GM10248 (cell line): Measurements from ENCODE around the gene FAM170B.
A peak's percentile ranks its signal among the peaks of the same experiment; 100 is the strongest.

Experiments
- CTCF ChIA-PET: fragments of 300-600 bp; sonication (Branson Sonifier 250); formaldehyde crosslinking; extraction: SDS; loops from one replicate; lab custom pipeline; 2021; ENCODE audit warnings: antibody characterized with exemption; lab: Yijun Ruan, JAX
- POLR2A ChIA-PET: fragments of 350-650 bp; sonication (Branson Sonifier 250); formaldehyde crosslinking; extraction: SDS; loops from one replicate; lab custom pipeline; 2020; ENCODE audit warnings: antibody characterized with exemption; lab: Yijun Ruan, JAX
- DNase-seq: peaks from one replicate; pipeline ENCODE4 v3.0.0; 2012; ENCODE audit errors: extremely low spot score
- TF ChIP-seq, protein P1 (sequence below): IDR thresholded peaks from 2 replicates; pipeline ENCODE4 v1.5.1; 2012; ENCODE audit warnings: mild to moderate bottlenecking, low read depth; ENCODE audit errors: extremely low read depth, missing control alignments, control extremely low read depth

Gene FAM170B

DNA sequence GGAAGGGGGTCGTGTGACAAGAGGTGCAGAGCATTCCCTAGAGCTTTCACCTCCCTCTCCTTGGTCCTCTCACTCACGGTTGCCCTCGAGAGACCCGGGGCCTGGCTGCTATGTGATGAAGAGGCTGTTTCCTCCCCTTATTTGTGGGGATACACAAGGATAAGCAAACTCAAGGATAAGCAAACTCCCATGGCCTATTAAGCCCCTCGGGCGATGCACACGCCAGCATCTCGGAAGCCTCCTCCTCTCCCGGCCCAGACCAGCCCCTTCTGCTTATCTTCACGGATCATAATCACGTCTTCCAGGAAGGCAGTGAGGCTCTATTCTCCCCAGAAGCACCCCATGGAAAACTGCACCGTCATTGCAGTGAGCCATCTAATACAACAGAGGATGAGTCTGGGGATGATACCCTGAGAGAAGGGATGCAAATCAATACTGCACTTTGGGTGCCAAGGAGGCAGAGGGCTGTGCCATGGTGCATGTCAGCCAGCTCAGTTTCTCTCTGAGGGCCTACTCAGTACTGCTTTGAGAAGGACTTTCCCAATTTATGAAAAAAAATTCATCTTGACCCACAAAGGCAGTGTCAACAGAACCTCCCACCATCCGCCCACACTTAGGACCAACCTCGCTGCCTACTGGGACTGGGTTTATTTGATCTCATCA is 32.1 kb upstream of the FAM170B start:
- CTCF ChIA-PET: interaction anchor here (2.9 kb wide), 1 partner anchor 8 kb away, joined by 28 read pairs; no protein-coding TSS in a partner anchor
- TF ChIP-seq, protein P1, sequence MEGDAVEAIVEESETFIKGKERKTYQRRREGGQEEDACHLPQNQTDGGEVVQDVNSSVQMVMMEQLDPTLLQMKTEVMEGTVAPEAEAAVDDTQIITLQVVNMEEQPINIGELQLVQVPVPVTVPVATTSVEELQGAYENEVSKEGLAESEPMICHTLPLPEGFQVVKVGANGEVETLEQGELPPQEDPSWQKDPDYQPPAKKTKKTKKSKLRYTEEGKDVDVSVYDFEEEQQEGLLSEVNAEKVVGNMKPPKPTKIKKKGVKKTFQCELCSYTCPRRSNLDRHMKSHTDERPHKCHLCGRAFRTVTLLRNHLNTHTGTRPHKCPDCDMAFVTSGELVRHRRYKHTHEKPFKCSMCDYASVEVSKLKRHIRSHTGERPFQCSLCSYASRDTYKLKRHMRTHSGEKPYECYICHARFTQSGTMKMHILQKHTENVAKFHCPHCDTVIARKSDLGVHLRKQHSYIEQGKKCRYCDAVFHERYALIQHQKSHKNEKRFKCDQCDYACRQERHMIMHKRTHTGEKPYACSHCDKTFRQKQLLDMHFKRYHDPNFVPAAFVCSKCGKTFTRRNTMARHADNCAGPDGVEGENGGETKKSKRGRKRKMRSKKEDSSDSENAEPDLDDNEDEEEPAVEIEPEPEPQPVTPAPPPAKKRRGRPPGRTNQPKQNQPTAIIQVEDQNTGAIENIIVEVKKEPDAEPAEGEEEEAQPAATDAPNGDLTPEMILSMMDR: no peak
- POLR2A ChIA-PET: no interaction called here
- no peak for DNase-seq

DNA sequence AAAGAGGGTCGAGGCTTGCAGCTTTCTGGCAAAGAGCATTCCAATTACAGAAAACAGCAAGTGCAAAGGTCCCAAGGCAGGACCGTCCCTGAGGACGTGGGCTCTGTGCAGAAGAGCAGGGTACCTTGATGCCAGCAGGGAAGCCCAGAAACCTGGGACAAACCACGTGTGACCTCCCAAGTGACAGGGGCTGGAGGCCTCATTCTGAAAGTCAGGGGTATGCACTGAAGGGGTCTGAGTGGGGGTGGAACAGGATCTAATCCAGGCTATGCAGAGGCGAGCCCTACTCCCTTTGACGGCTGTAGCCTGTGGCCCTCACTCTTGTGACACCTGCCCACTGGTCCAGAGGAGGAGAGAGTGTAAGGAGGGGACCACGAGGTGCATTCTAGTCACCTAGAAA is 31.4 kb upstream of the FAM170B start:
- POLR2A ChIA-PET: no interaction called here
- CTCF ChIA-PET: interaction anchor here (1.3 to 2.9 kb wide), 7 partner anchors 9 to 508 kb away, joined by 4 to 28 read pairs (median 9); partner anchors contain the start of gene FAM170B
- DNase-seq: no peak
- TF ChIP-seq, protein P1: no peak

DNA sequence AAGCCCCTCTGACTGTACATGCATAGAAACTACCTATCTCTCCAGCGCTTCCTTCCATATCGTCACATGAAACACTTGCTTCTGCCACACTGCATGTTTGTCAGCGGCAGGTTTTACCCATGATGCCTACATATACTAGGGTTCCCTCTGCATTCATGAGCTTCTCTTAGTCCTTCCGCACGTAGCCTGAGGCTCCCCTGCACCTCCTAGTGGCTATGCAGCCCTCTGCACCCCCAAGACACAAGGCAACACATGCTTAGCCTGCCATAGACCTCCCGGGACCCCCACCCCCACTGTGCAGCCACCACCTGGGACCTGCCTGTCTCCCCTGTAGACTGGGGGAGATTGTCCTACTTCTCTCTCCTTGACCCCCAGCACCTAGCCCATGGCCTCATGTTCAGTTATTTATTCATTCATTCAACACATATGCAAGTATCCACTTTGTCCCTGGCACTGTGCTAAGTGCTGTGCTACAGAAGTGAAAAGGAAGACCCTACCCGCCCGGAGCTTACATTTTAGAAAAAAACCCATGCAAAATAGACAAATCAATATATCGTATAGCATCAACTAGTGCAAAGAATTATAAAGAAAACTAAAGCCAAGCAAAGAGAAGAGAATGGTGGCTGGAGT is 30.9 kb upstream of the FAM170B start:
- DNase-seq: peak; percentile 58
- ChIA-PET POLR2A (no interaction called here), CTCF (interaction anchor here (0.7 to 2.9 kb wide), 15 partner anchors 9 to 507 kb away, joined by 3 to 28 read pairs (median 4); partner anchors contain the start of gene FAM170B)
- TF ChIP-seq, protein P1: peak; percentile 65

DNA sequence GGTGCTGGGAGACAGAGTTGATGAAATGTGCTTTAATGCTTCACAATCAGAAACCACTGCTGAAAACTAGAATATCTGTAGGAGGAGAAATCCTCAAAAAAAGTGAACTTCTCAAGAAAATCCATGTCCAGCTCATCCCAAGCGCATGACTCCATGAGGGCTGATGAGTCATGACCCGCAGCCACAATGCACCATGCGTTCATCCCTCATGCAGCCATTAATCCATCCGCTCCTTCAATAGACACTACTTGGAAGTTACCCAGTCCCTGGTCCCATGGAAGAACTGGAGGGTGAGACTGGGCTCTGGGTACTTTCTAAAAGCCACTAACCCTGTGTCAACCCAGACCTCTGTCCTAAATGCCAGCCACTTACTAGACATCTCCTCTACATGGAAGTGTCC is 29.9 kb upstream of the FAM170B start:
- ChIA-PET CTCF (interaction anchor here (1.0 to 2.9 kb wide), 12 partner anchors 8 to 506 kb away, joined by 3 to 28 read pairs (median 6); no protein-coding TSS in a partner anchor), POLR2A (no interaction called here)
- TF ChIP-seq, protein P1: no peak
- no peak for DNase-seq

DNA sequence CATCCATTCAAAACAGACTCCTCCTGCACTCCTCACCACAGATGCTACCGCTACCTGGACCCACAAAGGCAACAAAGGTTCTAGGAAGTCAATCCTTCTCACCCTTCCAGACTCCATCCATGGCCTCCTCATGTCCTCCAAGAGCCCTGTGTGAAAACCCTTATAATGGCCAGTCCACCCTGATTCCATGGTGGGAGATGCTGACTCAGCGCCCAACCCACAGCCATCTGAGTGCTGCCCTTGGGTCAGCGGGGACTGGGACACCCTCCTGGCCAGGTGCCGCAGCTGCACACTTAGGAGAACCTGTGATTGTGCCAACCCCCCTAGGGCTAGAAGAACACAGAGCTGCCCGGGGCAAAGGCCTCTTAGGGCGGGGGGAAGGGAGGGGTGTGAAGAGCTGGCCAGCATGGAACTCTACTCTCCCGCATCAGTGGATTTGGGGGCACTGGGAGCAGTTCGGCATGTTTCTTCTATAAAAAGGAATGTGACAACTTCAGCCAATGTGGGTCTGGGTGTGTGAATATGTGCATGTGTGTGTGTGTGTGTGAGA is 29.0 kb upstream of the FAM170B start:
- TF ChIP-seq, protein P1: no peak
- CTCF ChIA-PET: interaction anchor here (1.4 to 2.9 kb wide), 4 partner anchors 11 to 506 kb away, joined by 4 to 28 read pairs (median 10); no protein-coding TSS in a partner anchor
- no peak for DNase-seq

DNA sequence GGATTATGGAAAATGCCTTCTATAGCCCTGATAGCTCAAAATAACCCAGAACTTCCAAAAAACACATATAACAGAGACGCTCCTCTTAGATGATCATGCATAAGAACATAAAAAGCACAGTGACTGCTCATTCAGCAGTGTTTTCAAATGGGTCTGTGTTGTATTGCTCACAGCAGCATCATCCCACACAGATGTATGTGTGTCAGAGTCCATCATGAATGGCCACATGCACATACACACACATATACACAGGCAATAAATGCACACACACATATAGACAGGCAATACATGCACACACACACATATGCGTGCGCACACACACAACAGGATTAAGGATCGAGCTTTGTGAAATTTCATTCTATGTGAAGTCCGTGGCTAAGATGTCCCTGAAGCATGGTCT is 28.2 kb upstream of the FAM170B start:
- DNase-seq: no peak
- POLR2A ChIA-PET: no interaction called here
- TF ChIP-seq, protein P1: no peak
- CTCF ChIA-PET: interaction anchor here (1.1 to 1.4 kb wide), 3 partner anchors 9 to 505 kb away, joined by 3 to 7 read pairs (median 3); no protein-coding TSS in a partner anchor

More for the DNA sequence above, 29.0 kb upstream of the FAM170B start:
- POLR2A ChIA-PET: no interaction called here
